Upper lobe of left lung (tissue), 6 donors: Measurements from ENCODE around the gene ZSCAN18. TPM values are rescaled to one million over a fixed set of nuclear protein-coding genes. Genes with fewer than 3 reads are reported as not detected.
"Not testable (repeated sequence)": the region's sequence is repeated elsewhere in the genome, so short reads cannot be mapped to it uniquely, and the experiment has no call there.

Experiments used
- ATAC-seq, 2 donors: fragments of 200-7000 bp; cut with Tn5 transposase; one replicate each; pipeline ENCODE4 v1.9.1; 2022; ENCODE audit warnings: mild to moderate bottlenecking in 2 of 2, moderate library complexity in 2 of 2; ENCODE audit not compliant: low FRiP score in 2 of 2
- DNase-seq, 2 donors: peaks; one replicate each; pipeline ENCODE4 v3.0.0-alpha.2; 2019 to 2020
- H3K27ac ChIP-seq, 4 donors: fragments of 200-600 bp; sonication (generic); one replicate each; pipeline ENCODE4 v1.5.1; 2016 to 2019
- H3K27me3 ChIP-seq, 4 donors: fragments of 200-600 bp; sonication (generic); one replicate each; pipeline ENCODE4 v1.5.1; 2017 to 2019
- H3K36me3 ChIP-seq, 4 donors: fragments of 200-600 bp; sonication (generic); one replicate each; pipeline ENCODE4 v1.5.1; 2016 to 2019
- H3K4me1 ChIP-seq, 4 donors: fragments of 200-600 bp; sonication (generic); one replicate each; pipeline ENCODE4 v1.5.1; 2018 to 2019
- H3K4me3 ChIP-seq, 4 donors: fragments of 200-600 bp; sonication (generic); one replicate each; pipeline ENCODE4 v1.5.1; 2017 to 2019; ENCODE audit warnings: mild to moderate bottlenecking in 2 of 4, moderate library complexity in 1 of 4
- H3K9me3 ChIP-seq, 4 donors: fragments of 200-600 bp; sonication (generic); one replicate each; pipeline ENCODE4 v1.5.1; 2018 to 2019
- EP300 ChIP-seq, 4 donors: sonication (generic); formaldehyde crosslinking; IDR thresholded peaks; one replicate each; pipeline ENCODE4 v1.5.1; 2017; ENCODE audit warnings: antibody characterized with exemption in 4 of 4, control low read depth in 2 of 4
- POLR2A ChIP-seq, 4 donors: fragments of 450-650 bp; IDR thresholded peaks; one replicate each; pipeline ENCODE4 v1.5.1; 2016 to 2017; ENCODE audit warnings: antibody characterized with exemption in 4 of 4, mild to moderate bottlenecking in 2 of 4
- POLR2AphosphoS5 ChIP-seq, 2 donors: sonication (generic); formaldehyde crosslinking; IDR thresholded peaks; one replicate each; pipeline ENCODE4 v1.5.1; 2017; ENCODE audit warnings: antibody characterized with exemption in 2 of 2
- WGBS, 2 donors: methylation state at CpG; one replicate each; pipeline ENCODE4 v1.1.5; 2017 to 2018; 5-methylcytosine and 5-hydroxymethylcytosine counted together
- total RNA-seq, 6 donors: library from RNA; depleted of rRNA in 4 of 6; stranded (reverse); fragments of >200 nt in 4 of 6; gene quantifications; one replicate each; pipeline versions ENCODE4 v1.1.0 to v1.2.1, GENCODE V29; 2016 to 2021
- TF ChIP-seq, protein P1 (sequence below), 6 experiments: fragments of 450-650 bp in 4 of 6; fragments of 200-600 bp in 2 of 6; sonication (generic) in 2 of 6; IDR thresholded peaks; one replicate each; pipeline ENCODE4 v1.5.1; 2016 to 2019; ENCODE audit warnings: antibody characterized with exemption in 6 of 6
- donor health status: DM: no; HTN: no; CAD: no; lungs with moderate emphysema.
- donor health status: DM: no; HTN: yes; CAD: no; lungs with severe emphysema.

The ZSCAN18 gene, protein sequence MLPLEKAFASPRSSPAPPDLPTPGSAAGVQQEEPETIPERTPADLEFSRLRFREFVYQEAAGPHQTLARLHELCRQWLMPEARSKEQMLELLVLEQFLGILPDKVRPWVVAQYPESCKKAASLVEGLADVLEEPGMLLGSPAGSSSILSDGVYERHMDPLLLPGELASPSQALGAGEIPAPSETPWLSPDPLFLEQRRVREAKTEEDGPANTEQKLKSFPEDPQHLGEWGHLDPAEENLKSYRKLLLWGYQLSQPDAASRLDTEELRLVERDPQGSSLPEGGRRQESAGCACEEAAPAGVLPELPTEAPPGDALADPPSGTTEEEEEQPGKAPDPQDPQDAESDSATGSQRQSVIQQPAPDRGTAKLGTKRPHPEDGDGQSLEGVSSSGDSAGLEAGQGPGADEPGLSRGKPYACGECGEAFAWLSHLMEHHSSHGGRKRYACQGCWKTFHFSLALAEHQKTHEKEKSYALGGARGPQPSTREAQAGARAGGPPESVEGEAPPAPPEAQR
- total RNA-seq, result 100 to 1,000 TPM in 2 of 6 donors, 10 to 100 TPM in 4; 30.6 to 116 (median 74.1) TPM

DNA sequence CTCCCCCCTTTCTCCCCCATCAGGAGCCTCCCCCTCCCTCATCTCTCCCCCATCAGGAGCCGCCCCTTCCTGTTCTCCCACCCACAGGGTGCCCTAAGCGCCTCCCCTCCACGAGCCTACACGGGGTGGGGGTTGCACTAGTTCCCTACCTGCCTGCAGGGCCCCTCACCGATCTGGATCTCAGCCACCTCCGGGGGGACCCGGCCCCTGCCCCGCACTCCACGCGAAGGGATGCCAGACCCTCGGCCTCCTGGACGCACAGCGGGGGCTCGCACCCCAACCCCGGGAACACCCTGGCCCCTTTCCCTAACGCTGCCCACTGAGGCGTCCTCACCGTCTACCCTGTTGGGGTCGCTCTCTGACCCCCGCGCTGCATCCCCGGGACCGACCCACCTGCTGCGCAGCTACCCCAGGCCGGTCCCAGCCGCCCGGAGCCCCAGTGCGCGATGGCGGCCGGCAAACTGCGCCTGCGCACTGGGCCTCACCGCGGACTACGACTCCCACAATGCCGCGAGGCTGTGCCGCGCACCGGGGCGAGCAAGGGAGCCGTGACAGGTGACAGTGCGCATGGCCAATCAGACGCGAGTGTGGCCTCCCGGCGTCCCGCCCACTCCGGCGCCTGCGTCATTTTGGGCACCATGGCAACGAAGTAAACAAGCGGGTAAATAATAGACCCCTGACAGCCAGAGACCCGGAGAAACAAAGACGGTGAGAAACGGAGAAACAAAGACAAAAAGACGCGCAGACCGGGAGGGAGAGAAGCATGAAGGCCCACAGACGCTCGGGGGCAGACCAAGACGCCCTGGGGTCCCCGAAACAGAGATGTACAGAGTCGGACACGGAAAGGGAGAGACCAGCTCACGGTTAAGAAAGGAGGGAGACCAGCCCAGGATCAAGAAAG lies at the start of gene ZSCAN18:
Gene ZSCAN18 (minus strand): TSS at position 451 of the 901 bp plus-strand sequence. CDS start 7,964 bp downstream, outside the sequence.
- DNase-seq, result peak; percentile 96 to 98
- no peaks in the 10 kb centered on the region for H3K36me3 ChIP-seq
- ATAC-seq, result peak; percentile 97 to 99
- peak within 1 kb of the TSS; percentile 45 to 99 (median 91) for H3K4me3 ChIP-seq
- WGBS, 2 donors, result 1 to 2% methylated on average over 23 to 50 of the region's 67 CpGs
- TF ChIP-seq, protein P1, sequence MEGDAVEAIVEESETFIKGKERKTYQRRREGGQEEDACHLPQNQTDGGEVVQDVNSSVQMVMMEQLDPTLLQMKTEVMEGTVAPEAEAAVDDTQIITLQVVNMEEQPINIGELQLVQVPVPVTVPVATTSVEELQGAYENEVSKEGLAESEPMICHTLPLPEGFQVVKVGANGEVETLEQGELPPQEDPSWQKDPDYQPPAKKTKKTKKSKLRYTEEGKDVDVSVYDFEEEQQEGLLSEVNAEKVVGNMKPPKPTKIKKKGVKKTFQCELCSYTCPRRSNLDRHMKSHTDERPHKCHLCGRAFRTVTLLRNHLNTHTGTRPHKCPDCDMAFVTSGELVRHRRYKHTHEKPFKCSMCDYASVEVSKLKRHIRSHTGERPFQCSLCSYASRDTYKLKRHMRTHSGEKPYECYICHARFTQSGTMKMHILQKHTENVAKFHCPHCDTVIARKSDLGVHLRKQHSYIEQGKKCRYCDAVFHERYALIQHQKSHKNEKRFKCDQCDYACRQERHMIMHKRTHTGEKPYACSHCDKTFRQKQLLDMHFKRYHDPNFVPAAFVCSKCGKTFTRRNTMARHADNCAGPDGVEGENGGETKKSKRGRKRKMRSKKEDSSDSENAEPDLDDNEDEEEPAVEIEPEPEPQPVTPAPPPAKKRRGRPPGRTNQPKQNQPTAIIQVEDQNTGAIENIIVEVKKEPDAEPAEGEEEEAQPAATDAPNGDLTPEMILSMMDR (IDR thresholded peaks at IDR 0.05), result peak in 1 of 6 experiments; percentile 14
- peak; percentile 82 to 90 for TF ChIP-seq POLR2AphosphoS5 (IDR thresholded peaks at IDR 0.05)
- TF ChIP-seq POLR2A (IDR thresholded peaks at IDR 0.05), result peak in 3 of 4 donors; percentile 51 to 83 (median 77)
- peak in 2 of 4 donors; percentile 25 to 79 for TF ChIP-seq EP300 (IDR thresholded peaks at IDR 0.05)
- H3K9me3 ChIP-seq, result peaks cover 0 to 41% (median 30%) of the 10 kb centered on the region in 4 donors
- H3K4me1 ChIP-seq, result peaks cover 6 to 16% (median 10%) of the 10 kb centered on the region in 4 donors
- H3K27me3 ChIP-seq, result no peaks in the 10 kb centered on the region
- H3K27ac ChIP-seq, result peak within 1 kb of the TSS; percentile 94 to 100 (median 97)

DNA sequence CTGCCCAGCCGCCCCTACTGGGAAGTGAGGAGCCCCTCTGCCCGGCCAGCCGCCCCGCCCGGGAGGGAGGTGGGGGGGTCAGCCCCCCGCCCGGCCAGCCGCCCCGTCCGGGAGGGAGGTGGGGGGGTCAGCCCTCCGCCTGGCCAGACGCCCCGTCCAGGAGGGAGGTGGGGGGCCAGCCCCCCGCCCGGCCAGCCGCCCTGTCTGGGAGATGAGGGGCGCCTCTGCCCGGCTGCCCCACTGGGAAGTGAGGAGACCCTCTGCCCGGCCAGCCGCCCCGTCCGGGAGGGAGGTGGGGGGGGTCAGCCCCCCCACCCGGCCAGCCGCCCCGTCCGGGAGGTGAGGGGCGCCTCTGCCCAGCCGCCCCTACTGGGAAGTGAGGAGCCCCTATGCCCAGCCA lies 49.4 kb upstream of the ZSCAN18 start:
- H3K27me3 ChIP-seq, ATAC-seq, H3K4me3 ChIP-seq, H3K27ac ChIP-seq: not testable (repeated sequence)
- Histone ChIP-seq H3K4me1 (peaks cover 0 to 21% (median 12%) of the 10 kb centered on the region in 4 donors), H3K36me3 (peaks cover 0 to 13% (median 5%) of the 10 kb centered on the region in 4 donors), H3K9me3 (peaks cover 30 to 69% (median 61%) of the 10 kb centered on the region in 4 donors)
- WGBS, 2 donors, result 100% methylated on average over 2 to 5 of the region's 28 CpGs
- DNase-seq, result peak in 1 of 2 donors; percentile 42

DNA sequence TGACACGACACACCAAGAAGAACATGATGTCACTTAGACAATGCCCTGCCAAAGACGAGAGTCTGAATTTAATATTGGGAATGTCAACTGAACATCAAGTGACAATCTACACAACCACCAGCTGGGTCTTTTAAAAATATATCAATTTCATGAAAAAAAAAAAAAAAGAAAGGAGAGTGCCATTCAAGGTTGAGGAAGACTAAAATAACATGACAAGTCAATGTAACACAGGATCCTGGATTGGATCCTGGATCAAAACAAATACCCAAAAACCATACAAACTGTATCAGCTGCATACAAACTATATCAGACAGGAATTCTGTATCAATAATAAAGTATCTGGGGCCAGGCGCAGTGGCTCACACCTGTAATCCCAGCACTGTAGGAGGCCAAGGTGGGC lies 47.8 kb upstream of the ZSCAN18 start:
- H3K4me3 ChIP-seq, result no peak overlapping the region
- TF ChIP-seq, protein P1 (IDR thresholded peaks at IDR 0.05), result no peak
- TF ChIP-seq POLR2A (IDR thresholded peaks at IDR 0.05) (no peak), POLR2AphosphoS5 (IDR thresholded peaks at IDR 0.05) (no peak), EP300 (IDR thresholded peaks at IDR 0.05) (no peak)
- 92 to 99% methylated on average over 3 of the region's 3 CpGs for WGBS, 2 donors
- H3K27ac ChIP-seq, result no peak overlapping the region
- DNase-seq, result no peak
- peaks cover 43 to 85% (median 75%) of the 10 kb centered on the region in 4 donors for H3K9me3 ChIP-seq
- no peaks in the 10 kb centered on the region for H3K27me3 ChIP-seq
- H3K36me3 ChIP-seq, result peaks cover 0 to 29% (median 21%) of the 10 kb centered on the region in 4 donors
- H3K4me1 ChIP-seq, result peaks cover 0 to 18% (median 6%) of the 10 kb centered on the region in 4 donors
- ATAC-seq, result no peak

GRCh38 chr19:58134244-58134643 lies 36.2 kb upstream of the ZSCAN18 start:
- no peaks in the 10 kb centered on the region for H3K4me1 ChIP-seq
- TF ChIP-seq, protein P1 (IDR thresholded peaks at IDR 0.05), result no peak
- TF ChIP-seq EP300 (IDR thresholded peaks at IDR 0.05) (no peak), POLR2AphosphoS5 (IDR thresholded peaks at IDR 0.05) (no peak), POLR2A (IDR thresholded peaks at IDR 0.05) (no peak)
- DNase-seq, result no peak
- H3K27me3 ChIP-seq, result no peaks in the 10 kb centered on the region
- H3K4me3 ChIP-seq, result no peak overlapping the region
- H3K9me3 ChIP-seq, result peaks cover 99 to 100% (median 100%) of the 10 kb centered on the region in 4 donors
- H3K27ac ChIP-seq, result no peak overlapping the region
- H3K36me3 ChIP-seq, result peaks cover 9 to 100% (median 77%) of the 10 kb centered on the region in 4 donors
- 94 to 100% methylated on average over 1 of the region's 1 CpG for WGBS, 2 donors
- no peak for ATAC-seq
